Measurements from ENCODE around the gene ADAMTS2.
"Not testable (repeated sequence)": the region's sequence is repeated elsewhere in the genome, so short reads cannot be mapped to it uniquely, and the experiment has no call there.

Gene ADAMTS2

GRCh38 chr5:179219661-179220620 is 125.3 kb downstream of the ADAMTS2 start:
- H3K9ac ChIP-seq (ENCODE audit: low read depth, low read length), result no peak overlapping the region
- no peaks in the 10 kb centered on the region for H3K36me3 ChIP-seq (ENCODE audit: insufficient read depth, low read length)
- no peaks in the 10 kb centered on the region for H3K4me1 ChIP-seq (ENCODE audit: insufficient read depth, low read length)
- peaks cover 8% of the 10 kb centered on the region for H3K9me3 ChIP-seq (ENCODE audit: control insufficient read depth, insufficient read depth, low read length)

- Histone ChIP-seq H3K4me1 (ENCODE audit: insufficient read depth, low read length) (no peaks in the 10 kb centered on the region), H3K9me3 (ENCODE audit: control insufficient read depth, insufficient read depth, low read length) (peaks cover 6% of the 10 kb centered on the region), H3K9ac (ENCODE audit: low read depth, low read length) (no peak overlapping the region), H3K36me3 (ENCODE audit: insufficient read depth, low read length) (no peaks in the 10 kb centered on the region)
These were observed 126.3 kb downstream of the ADAMTS2 start for GRCh38 chr5:179218943-179219330.

GRCh38 chr5:179217956-179218942 is 127.0 kb downstream of the ADAMTS2 start:
- Histone ChIP-seq H3K9me3 (ENCODE audit: control insufficient read depth, insufficient read depth, low read length) (no peaks in the 10 kb centered on the region), H3K4me1 (ENCODE audit: insufficient read depth, low read length) (no peaks in the 10 kb centered on the region), H3K9ac (ENCODE audit: low read depth, low read length) (no peak overlapping the region), H3K36me3 (ENCODE audit: insufficient read depth, low read length) (no peaks in the 10 kb centered on the region)

- Histone ChIP-seq H3K4me1 (ENCODE audit: insufficient read depth, low read length) (no peaks in the 10 kb centered on the region), H3K9ac (ENCODE audit: low read depth, low read length) (no peak overlapping the region), H3K9me3 (ENCODE audit: control insufficient read depth, insufficient read depth, low read length) (no peaks in the 10 kb centered on the region), H3K36me3 (ENCODE audit: insufficient read depth, low read length) (no peaks in the 10 kb centered on the region)
These were observed 127.9 kb downstream of the ADAMTS2 start for GRCh38 chr5:179217356-179217755.

- not testable (repeated sequence) for H3K9me3 ChIP-seq (ENCODE audit: control insufficient read depth, insufficient read depth, low read length); H3K36me3 ChIP-seq (ENCODE audit: insufficient read depth, low read length); H3K4me1 ChIP-seq (ENCODE audit: insufficient read depth, low read length); H3K9ac ChIP-seq (ENCODE audit: low read depth, low read length)
These were observed 128.9 kb downstream of the ADAMTS2 start for GRCh38 chr5:179216381-179216780.

GRCh38 chr5:179215576-179215975 is 129.7 kb downstream of the ADAMTS2 start:
- no peak overlapping the region for H3K9ac ChIP-seq (ENCODE audit: low read depth, low read length)
- no peaks in the 10 kb centered on the region for H3K36me3 ChIP-seq (ENCODE audit: insufficient read depth, low read length)

GRCh38 chr5:179214678-179215077 is 130.6 kb downstream of the ADAMTS2 start:
- Histone ChIP-seq H3K9ac (ENCODE audit: low read depth, low read length) (no peak overlapping the region), H3K4me1 (ENCODE audit: insufficient read depth, low read length) (peaks cover 1% of the 10 kb centered on the region; the same call in 1 of the 2 replicates), H3K36me3 (ENCODE audit: insufficient read depth, low read length) (no peaks in the 10 kb centered on the region), H3K9me3 (ENCODE audit: control insufficient read depth, insufficient read depth, low read length) (no peaks in the 10 kb centered on the region)

More at GRCh38 chr5:179215576-179215975, 129.7 kb downstream of the ADAMTS2 start:
- Histone ChIP-seq H3K9me3 (ENCODE audit: control insufficient read depth, insufficient read depth, low read length) (no peaks in the 10 kb centered on the region), H3K4me1 (ENCODE audit: insufficient read depth, low read length) (no peaks in the 10 kb centered on the region)

GRCh38 chr5:179212870-179213269 is 132.4 kb downstream of the ADAMTS2 start:
- no peak overlapping the region for H3K9ac ChIP-seq (ENCODE audit: low read depth, low read length)
- no peaks in the 10 kb centered on the region for H3K36me3 ChIP-seq (ENCODE audit: insufficient read depth, low read length)
- H3K4me1 ChIP-seq (ENCODE audit: insufficient read depth, low read length), result peaks cover 3% of the 10 kb centered on the region; the same call in 1 of the 2 replicates
- no peaks in the 10 kb centered on the region for H3K9me3 ChIP-seq (ENCODE audit: control insufficient read depth, insufficient read depth, low read length)

- Histone ChIP-seq H3K4me1 (ENCODE audit: insufficient read depth, low read length) (peaks cover 4% of the 10 kb centered on the region; the same call in 1 of the 2 replicates), H3K36me3 (ENCODE audit: insufficient read depth, low read length) (no peaks in the 10 kb centered on the region), H3K9ac (ENCODE audit: low read depth, low read length) (no peak overlapping the region), H3K9me3 (ENCODE audit: control insufficient read depth, insufficient read depth, low read length) (no peaks in the 10 kb centered on the region)
These were observed 133.6 kb downstream of the ADAMTS2 start for GRCh38 chr5:179211631-179212030.

GRCh38 chr5:179211068-179211467 is 134.2 kb downstream of the ADAMTS2 start:
- no peak overlapping the region for H3K9ac ChIP-seq (ENCODE audit: low read depth, low read length)
- H3K4me1 ChIP-seq (ENCODE audit: insufficient read depth, low read length), result peaks cover 6% of the 10 kb centered on the region; the same call in 1 of the 2 replicates
- no peaks in the 10 kb centered on the region for H3K9me3 ChIP-seq (ENCODE audit: control insufficient read depth, insufficient read depth, low read length)
- H3K36me3 ChIP-seq (ENCODE audit: insufficient read depth, low read length), result no peaks in the 10 kb centered on the region

GRCh38 chr5:179210478-179210877 is 134.8 kb downstream of the ADAMTS2 start:
- Histone ChIP-seq H3K9ac (ENCODE audit: low read depth, low read length) (no peak overlapping the region), H3K4me1 (ENCODE audit: insufficient read depth, low read length) (peaks cover 6% of the 10 kb centered on the region; the same call in 1 of the 2 replicates), H3K36me3 (ENCODE audit: insufficient read depth, low read length) (no peaks in the 10 kb centered on the region), H3K9me3 (ENCODE audit: control insufficient read depth, insufficient read depth, low read length) (no peaks in the 10 kb centered on the region)

- Histone ChIP-seq H3K36me3 (ENCODE audit: insufficient read depth, low read length) (no peaks in the 10 kb centered on the region), H3K9ac (ENCODE audit: low read depth, low read length) (no peak overlapping the region), H3K4me1 (ENCODE audit: insufficient read depth, low read length) (peaks cover 6% of the 10 kb centered on the region; the same call in 1 of the 2 replicates), H3K9me3 (ENCODE audit: control insufficient read depth, insufficient read depth, low read length) (no peaks in the 10 kb centered on the region)
These were observed 135.7 kb downstream of the ADAMTS2 start for GRCh38 chr5:179209359-179210150.

GRCh38 chr5:179208706-179209358 is 136.4 kb downstream of the ADAMTS2 start:
- Histone ChIP-seq H3K36me3 (ENCODE audit: insufficient read depth, low read length) (no peaks in the 10 kb centered on the region), H3K9me3 (ENCODE audit: control insufficient read depth, insufficient read depth, low read length) (no peaks in the 10 kb centered on the region), H3K9ac (ENCODE audit: low read depth, low read length) (no peak overlapping the region), H3K4me1 (ENCODE audit: insufficient read depth, low read length) (peaks cover 6% of the 10 kb centered on the region; the same call in 1 of the 2 replicates)

Data from ES-I3 (cell line).